Kidney epithelial cell (primary cell): ENCODE results near the gene ABCC10. TPM values are rescaled to one million over a fixed set of nuclear protein-coding genes. Genes with fewer than 3 reads are reported as not detected.

Experiments
- DNase-seq: peaks from one replicate; pipeline ENCODE4 v3.0.0-alpha.2; 2010; ENCODE audit warnings: low read depth
- H3K27me3 ChIP-seq: 2 replicates; pipeline ENCODE4 v1.6.0; 2011; ENCODE audit warnings: low read length; ENCODE audit not compliant: control insufficient read depth, insufficient read depth
- H3K36me3 ChIP-seq: 2 replicates; pipeline ENCODE4 v1.5.1; 2011; ENCODE audit warnings: low read length; ENCODE audit not compliant: control insufficient read depth, insufficient read depth
- H3K4me3 ChIP-seq: 2 replicates; pipeline ENCODE4 v1.5.1; 2011; ENCODE audit warnings: low read depth, mild to moderate bottlenecking, control low read depth, low read length
- CTCF ChIP-seq: IDR thresholded peaks from 2 replicates; pipeline ENCODE4 v1.5.1; 2011; ENCODE audit warnings: mild to moderate bottlenecking, moderate library complexity, low read length, control low read depth, inconsistent platforms; ENCODE audit not compliant: insufficient read depth, poor library complexity, severe bottlenecking
- total RNA-seq: library from RNA; depleted of rRNA; stranded (reverse); fragments of >200 nt; gene quantifications from 2 replicates; pipeline ENCODE4 v1.2.3, GENCODE V29; 2015

ABCC10 gene
- total RNA-seq, 1 donor from 2014 or later = 24.9 TPM

GRCh38 chr6:43467752-43468151 is 40.4 kb downstream of the ABCC10 start:
- DNase-seq = no peak
- no peak overlapping the region for H3K4me3 ChIP-seq
- H3K36me3 ChIP-seq = no peaks in the 10 kb centered on the region
- peaks cover 3% of the 10 kb centered on the region for H3K27me3 ChIP-seq
- TF ChIP-seq CTCF = no peak

GRCh38 chr6:43468240-43468639 is 40.9 kb downstream of the ABCC10 start:
- Histone ChIP-seq H3K27me3 (peaks cover 1% of the 10 kb centered on the region), H3K4me3 (no peak overlapping the region), H3K36me3 (no peaks in the 10 kb centered on the region)
- no peak for DNase-seq
- TF ChIP-seq CTCF = no peak

GRCh38 chr6:43468748-43469681 is 41.7 kb downstream of the ABCC10 start:
- Histone ChIP-seq H3K4me3 (no peak overlapping the region), H3K36me3 (no peaks in the 10 kb centered on the region), H3K27me3 (no peaks in the 10 kb centered on the region)
- TF ChIP-seq CTCF = no peak
- no peak for DNase-seq

GRCh38 chr6:43469947-43470346 is 42.6 kb downstream of the ABCC10 start:
- TF ChIP-seq CTCF = no peak
- no peaks in the 10 kb centered on the region for H3K27me3 ChIP-seq
- no peak overlapping the region for H3K4me3 ChIP-seq

GRCh38 chr6:43471399-43471798 is 44.1 kb downstream of the ABCC10 start:
- no peak for DNase-seq
- Histone ChIP-seq H3K36me3 (no peaks in the 10 kb centered on the region), H3K4me3 (no peak overlapping the region), H3K27me3 (no peaks in the 10 kb centered on the region)
- no peak for TF ChIP-seq CTCF

More at GRCh38 chr6:43469947-43470346, 42.6 kb downstream of the ABCC10 start:
- H3K36me3 ChIP-seq = no peaks in the 10 kb centered on the region
- no peak for DNase-seq
